Chondrocyte (in vitro differentiated cells): ENCODE data around the gene FAM131C. TPM values are rescaled to one million over a fixed set of nuclear protein-coding genes. Genes with fewer than 3 reads are reported as not detected.
A peak's percentile ranks its signal among the peaks of the same experiment; 100 is the strongest.

Experiments used
- DNase-seq: peaks from one replicate; pipeline ENCODE4 v3.0.0; 2021; ENCODE audit warnings: mixed read lengths, low spot score
- H3K27ac Mint-ChIP-seq: one replicate; pipeline ENCODE4 v1.8.0; 2021; ENCODE audit warnings: mild to moderate bottlenecking, moderate library complexity, mixed read lengths; ENCODE audit not compliant: unreplicated experiment
- H3K27me3 Mint-ChIP-seq: 2 replicates; pipeline ENCODE4 v1.8.0; 2021; ENCODE audit warnings: low read depth, mixed read lengths
- H3K36me3 Mint-ChIP-seq: 2 replicates; pipeline ENCODE4 v1.8.0; 2021; ENCODE audit warnings: low read depth, mixed read lengths
- H3K4me1 Mint-ChIP-seq: 2 replicates; pipeline ENCODE4 v1.8.0; 2021; ENCODE audit warnings: low read depth, mild to moderate bottlenecking, mixed read lengths
- H3K4me3 Mint-ChIP-seq: one replicate; pipeline ENCODE4 v1.8.0; 2021; ENCODE audit warnings: mild to moderate bottlenecking, moderate library complexity, mixed read lengths; ENCODE audit not compliant: unreplicated experiment
- H3K9me3 Mint-ChIP-seq: 2 replicates; pipeline ENCODE4 v1.8.0; 2021; ENCODE audit warnings: low read depth, mixed read lengths
- total RNA-seq: library from RNA; stranded (reverse); gene quantifications from 3 replicates; pipeline ENCODE4 v1.2.1, GENCODE V29; 2021
- TF ChIP-seq, protein P1 (sequence below): fragments of 200-600 bp; sonication (generic); IDR thresholded peaks from 2 replicates; pipeline ENCODE4 v1.5.0; 2021; ENCODE audit warnings: antibody characterized with exemption, mild to moderate bottlenecking, moderate library complexity

The FAM131C gene
- total RNA-seq, 1 donor from 2014 or later, result 0.70 TPM

DNA sequence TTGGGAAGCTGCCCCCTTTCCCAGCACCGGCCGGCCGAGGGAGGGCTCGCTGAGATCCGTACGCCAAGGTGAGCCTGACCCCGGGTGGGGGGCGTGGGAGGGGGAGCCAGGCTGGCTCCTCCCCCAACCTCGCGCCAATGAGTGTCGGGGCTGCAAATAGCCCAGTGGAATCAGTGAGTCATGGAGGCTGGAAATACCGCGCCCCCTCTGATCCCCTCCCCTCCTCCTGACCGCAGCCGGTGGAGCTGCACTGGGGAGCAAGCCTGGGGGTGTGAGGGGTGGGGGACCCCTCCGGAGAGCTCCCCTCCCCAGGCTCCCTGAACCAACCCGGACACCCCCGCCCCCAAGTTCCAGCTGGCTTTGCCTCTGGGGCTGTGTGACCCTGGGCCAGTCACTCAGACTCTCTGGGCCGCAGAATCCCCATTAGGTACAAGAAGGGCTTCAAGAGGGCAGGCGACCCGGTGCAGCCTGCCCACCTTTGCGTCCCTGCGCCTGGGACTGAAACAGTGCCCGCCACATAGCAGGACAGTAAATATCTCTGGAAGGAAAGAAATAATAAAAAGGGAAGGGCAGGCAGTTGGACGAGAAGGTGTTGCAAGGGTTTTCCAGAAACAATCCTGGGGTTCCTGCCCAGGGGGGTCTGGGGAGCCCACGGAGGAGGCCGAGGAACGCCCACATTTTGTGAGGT is 60.1 kb downstream of the FAM131C start:
- TF ChIP-seq, protein P1, sequence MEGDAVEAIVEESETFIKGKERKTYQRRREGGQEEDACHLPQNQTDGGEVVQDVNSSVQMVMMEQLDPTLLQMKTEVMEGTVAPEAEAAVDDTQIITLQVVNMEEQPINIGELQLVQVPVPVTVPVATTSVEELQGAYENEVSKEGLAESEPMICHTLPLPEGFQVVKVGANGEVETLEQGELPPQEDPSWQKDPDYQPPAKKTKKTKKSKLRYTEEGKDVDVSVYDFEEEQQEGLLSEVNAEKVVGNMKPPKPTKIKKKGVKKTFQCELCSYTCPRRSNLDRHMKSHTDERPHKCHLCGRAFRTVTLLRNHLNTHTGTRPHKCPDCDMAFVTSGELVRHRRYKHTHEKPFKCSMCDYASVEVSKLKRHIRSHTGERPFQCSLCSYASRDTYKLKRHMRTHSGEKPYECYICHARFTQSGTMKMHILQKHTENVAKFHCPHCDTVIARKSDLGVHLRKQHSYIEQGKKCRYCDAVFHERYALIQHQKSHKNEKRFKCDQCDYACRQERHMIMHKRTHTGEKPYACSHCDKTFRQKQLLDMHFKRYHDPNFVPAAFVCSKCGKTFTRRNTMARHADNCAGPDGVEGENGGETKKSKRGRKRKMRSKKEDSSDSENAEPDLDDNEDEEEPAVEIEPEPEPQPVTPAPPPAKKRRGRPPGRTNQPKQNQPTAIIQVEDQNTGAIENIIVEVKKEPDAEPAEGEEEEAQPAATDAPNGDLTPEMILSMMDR, result no peak
- Mint-ChIP-seq H3K27ac (peak overlapping the region; percentile 92), H3K4me1 (peaks cover 55% of the 10 kb centered on the region), H3K9me3 (no peaks in the 10 kb centered on the region), H3K36me3 (peaks cover 4% of the 10 kb centered on the region), H3K27me3 (no peaks in the 10 kb centered on the region), H3K4me3 (peak overlapping the region; percentile 46)
- DNase-seq, result peak; percentile 87

DNA sequence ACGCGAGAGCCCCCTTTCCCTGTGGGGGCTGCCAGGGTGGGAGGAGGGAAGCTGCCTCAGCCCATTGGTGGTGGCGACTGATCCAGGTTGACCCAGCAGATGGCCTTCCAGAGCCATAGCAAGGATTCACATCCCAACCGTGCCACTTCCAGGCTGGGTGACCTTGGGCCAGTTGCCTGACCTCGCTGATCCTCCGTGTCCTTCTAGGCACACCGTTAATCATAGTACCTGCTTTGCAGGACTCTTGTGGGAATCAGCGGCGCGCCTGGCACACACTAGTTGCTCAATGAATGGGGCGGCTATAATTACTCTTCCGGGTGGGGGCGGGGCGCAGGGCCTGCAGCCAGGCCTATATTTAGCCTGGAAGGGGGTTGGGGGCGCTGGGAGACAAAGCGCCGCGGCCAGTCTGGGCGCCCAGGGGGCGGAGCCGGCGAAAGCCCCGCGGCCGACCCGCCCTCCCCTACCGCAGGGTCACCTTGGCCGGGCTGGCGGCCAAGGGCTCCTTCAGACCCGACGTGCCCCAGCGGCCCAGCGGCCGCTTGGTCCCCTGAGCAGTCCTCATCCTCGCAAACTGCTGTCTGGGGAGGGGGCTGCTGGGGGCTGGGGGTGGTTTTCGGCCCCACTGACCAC is 60.7 kb downstream of the FAM131C start:
- H3K4me3 Mint-ChIP-seq, result no peak overlapping the region
- TF ChIP-seq, protein P1, result peak; percentile 22
- H3K27ac Mint-ChIP-seq, result peak overlapping the region; percentile 92
- H3K36me3 Mint-ChIP-seq, result peaks cover 4% of the 10 kb centered on the region
- H3K9me3 Mint-ChIP-seq, result no peaks in the 10 kb centered on the region
- peaks cover 49% of the 10 kb centered on the region for H3K4me1 Mint-ChIP-seq
- DNase-seq, result peak; percentile 76
- H3K27me3 Mint-ChIP-seq, result no peaks in the 10 kb centered on the region

DNA sequence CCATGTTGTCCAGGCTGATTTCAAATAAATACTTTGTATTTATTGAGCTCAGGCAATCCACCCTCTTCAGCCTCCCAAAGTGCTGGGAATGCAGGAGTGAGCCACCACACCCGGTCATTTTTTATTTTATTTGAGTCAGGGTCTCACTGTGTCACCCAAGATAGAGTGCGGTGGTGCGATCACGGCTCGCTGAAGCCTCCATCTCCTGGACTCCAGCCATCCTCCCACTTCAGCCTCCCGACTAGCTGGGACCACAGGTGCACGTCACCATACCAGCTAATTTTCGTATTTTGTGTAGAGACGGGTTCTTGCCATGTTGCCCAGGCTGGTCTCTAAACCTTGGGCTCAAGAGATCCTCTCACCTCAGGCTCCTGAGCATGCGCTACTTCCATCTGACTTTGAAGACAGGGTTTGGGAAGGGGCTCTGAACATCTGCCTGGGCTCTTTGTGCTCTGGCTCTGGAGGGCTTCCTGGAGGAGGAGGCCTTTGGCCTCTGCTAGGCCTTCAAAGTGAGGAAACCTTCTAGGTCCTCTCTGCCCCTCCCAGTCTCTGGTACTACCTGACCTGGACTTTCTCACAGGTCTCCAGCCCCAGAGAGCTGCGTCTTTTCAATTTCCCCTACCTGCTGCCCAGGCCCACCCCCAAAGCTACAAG is 61.4 kb downstream of the FAM131C start:
- Mint-ChIP-seq H3K9me3 (no peaks in the 10 kb centered on the region), H3K36me3 (peaks cover 4% of the 10 kb centered on the region), H3K27me3 (no peaks in the 10 kb centered on the region), H3K4me1 (peaks cover 44% of the 10 kb centered on the region), H3K27ac (peak overlapping the region; percentile 41), H3K4me3 (no peak overlapping the region)
- no peak for DNase-seq
- TF ChIP-seq, protein P1, result no peak

DNA sequence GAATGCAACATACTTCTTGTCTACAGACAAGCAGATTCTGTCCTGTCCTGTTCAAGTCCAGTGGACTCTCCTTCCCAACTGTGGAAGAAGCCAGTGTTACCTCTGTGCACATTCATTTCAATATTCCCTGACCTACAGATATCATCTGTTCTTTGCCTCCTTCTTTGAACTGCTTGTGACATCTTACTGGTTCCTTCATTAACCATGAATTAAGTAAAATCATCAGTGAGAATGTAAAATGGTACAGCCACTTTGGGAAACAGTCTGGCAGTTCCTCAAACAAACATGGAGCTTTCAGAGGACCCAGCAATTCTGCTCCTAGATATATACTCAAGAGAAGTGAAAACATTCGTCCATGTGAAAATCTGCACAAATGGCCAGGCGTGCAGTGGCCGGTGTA is 62.6 kb downstream of the FAM131C start:
- TF ChIP-seq, protein P1, result no peak
- Mint-ChIP-seq H3K27ac (peak overlapping the region; percentile 38), H3K9me3 (no peaks in the 10 kb centered on the region), H3K27me3 (no peaks in the 10 kb centered on the region), H3K36me3 (peaks cover 4% of the 10 kb centered on the region), H3K4me3 (no peak overlapping the region), H3K4me1 (peaks cover 39% of the 10 kb centered on the region)
- no peak for DNase-seq

DNA sequence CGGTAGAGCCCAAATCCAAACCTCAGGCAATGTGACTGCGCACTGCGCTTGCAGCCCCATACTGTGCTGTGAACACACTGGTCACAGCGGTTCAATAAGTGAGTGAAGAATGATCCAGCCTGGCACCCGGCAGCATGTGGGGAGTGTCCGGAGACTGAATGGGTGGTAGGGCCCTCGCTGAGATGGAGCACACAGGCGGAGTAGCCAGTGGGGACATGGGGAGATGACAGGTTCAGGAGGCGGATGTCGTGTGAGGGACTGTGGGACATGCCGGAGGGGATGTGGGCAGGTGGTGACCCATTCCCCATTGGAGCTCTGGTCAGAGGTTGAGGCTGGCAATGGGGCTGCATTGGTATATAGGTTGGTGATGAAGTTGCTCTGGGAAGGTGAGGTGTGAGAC is 63.8 kb downstream of the FAM131C start:
- DNase-seq, result peak; percentile 87
- Mint-ChIP-seq H3K27ac (no peak overlapping the region), H3K27me3 (no peaks in the 10 kb centered on the region), H3K9me3 (no peaks in the 10 kb centered on the region), H3K4me1 (peaks cover 28% of the 10 kb centered on the region), H3K36me3 (no peaks in the 10 kb centered on the region), H3K4me3 (no peak overlapping the region)
- TF ChIP-seq, protein P1, result no peak
